ENCODE data around the gene SERPINI1.

GRCh38 chr3:167762296-167762695 lies 26.8 kb downstream of the SERPINI1 start:
- TF ChIP-seq CTCF (IDR thresholded peaks at IDR 0.05) = no peak
- no peak for TF ChIP-seq POLR2A (IDR thresholded peaks at IDR 0.05)
